ENCODE measurements around the gene PLXDC2. TPM values are rescaled to one million over a fixed set of nuclear protein-coding genes. Genes with fewer than 3 reads are reported as not detected.

PLXDC2 gene
- total RNA-seq, 1 donor from 2014 or later = 51.3 TPM

DNA sequence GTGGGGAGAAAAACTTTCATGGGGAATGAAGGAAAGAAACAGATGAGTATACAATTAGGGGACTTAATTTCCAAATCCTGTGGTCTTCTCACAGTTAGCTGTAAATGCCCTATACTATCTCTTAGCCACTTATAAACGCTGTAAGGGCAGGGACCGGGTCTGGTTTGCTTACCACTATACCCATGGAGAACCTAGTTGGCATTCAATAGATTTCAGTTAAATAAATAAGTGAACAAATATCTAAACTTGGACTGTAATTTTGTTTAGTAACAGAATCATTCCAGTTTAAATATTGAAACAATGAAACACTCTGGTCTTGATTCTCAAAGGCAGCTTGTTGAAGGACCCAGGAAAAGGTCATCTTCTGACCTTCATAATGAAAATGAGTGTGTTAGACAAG lies 158.3 kb downstream of the PLXDC2 start:
- DNase-seq (ENCODE audit: extremely low spot score in 2 of 2) = no peak
- Histone ChIP-seq H3K27ac (no peak overlapping the region), H3K27me3 (no peaks in the 10 kb centered on the region), H3K36me3 (no peaks in the 10 kb centered on the region), H3K9me3 (no peaks in the 10 kb centered on the region), H3K4me1 (peaks cover 13% of the 10 kb centered on the region), H3K4me3 (no peak overlapping the region)
- intact Hi-C loops (cut with DNase I) = no loop called here
- TF ChIP-seq POLR2AphosphoS5 (IDR thresholded peaks at IDR 0.05; ENCODE audit: insufficient read depth in 1 of 2, low read depth in 1 of 2) (no peak), CTCF (IDR thresholded peaks at IDR 0.05) (no peak), POLR2A (IDR thresholded peaks at IDR 0.05) (no peak)

DNA sequence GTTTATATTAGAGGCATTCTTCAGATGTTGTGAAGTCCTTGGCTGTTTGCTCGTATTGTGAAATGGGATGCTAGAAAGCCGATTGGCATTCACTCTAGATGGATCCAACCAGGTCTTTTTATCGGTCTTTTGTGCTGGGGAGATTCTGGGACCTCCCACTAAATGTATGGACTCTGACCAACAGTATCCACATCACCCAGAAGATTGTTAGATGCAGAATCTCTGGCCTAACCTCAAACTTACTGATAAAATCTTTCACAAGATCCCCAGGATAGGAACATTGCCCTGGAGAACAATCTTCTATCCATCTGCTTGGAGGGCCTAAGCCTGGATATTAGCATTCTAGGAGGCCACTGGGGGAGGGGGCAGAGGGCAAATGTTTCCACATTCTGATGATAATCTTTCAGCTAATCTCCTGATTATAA lies 160.9 kb downstream of the PLXDC2 start:
- TF ChIP-seq POLR2A (IDR thresholded peaks at IDR 0.05) = no peak
- no peak for TF ChIP-seq POLR2AphosphoS5 (IDR thresholded peaks at IDR 0.05; ENCODE audit: insufficient read depth in 1 of 2, low read depth in 1 of 2)
- TF ChIP-seq CTCF (IDR thresholded peaks at IDR 0.05) = no peak
- Histone ChIP-seq H3K4me1 (no peaks in the 10 kb centered on the region), H3K4me3 (no peak overlapping the region), H3K27me3 (no peaks in the 10 kb centered on the region), H3K9me3 (no peaks in the 10 kb centered on the region), H3K36me3 (no peaks in the 10 kb centered on the region), H3K27ac (no peak overlapping the region)
- intact Hi-C loops (cut with DNase I) = no loop called here
- DNase-seq (ENCODE audit: extremely low spot score in 2 of 2) = no peak

DNA sequence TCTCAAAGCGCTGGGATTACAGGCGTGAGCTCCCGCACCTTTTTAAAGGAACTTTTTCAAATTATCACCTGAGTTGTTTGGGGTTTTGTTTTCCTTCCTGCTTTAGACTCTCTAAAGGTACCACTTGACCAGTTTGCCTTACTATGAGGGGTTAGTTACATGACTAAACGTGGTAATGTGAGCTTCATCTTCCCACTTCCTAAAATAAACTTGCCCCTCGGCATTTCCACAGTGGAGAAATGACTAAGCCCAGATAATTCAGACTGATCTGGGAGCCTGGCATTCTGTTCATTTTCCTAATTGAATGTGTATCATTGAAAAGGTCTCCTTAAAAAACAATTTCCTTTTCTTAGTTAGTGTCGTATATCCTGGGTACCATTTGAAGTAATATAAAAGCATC lies 163.4 kb downstream of the PLXDC2 start:
- TF ChIP-seq POLR2AphosphoS5 (IDR thresholded peaks at IDR 0.05; ENCODE audit: insufficient read depth in 1 of 2, low read depth in 1 of 2) (no peak), CTCF (IDR thresholded peaks at IDR 0.05) (no peak), POLR2A (IDR thresholded peaks at IDR 0.05) (no peak)
- Histone ChIP-seq H3K27me3 (no peaks in the 10 kb centered on the region), H3K27ac (no peak overlapping the region), H3K9me3 (no peaks in the 10 kb centered on the region), H3K36me3 (no peaks in the 10 kb centered on the region), H3K4me1 (no peaks in the 10 kb centered on the region), H3K4me3 (no peak overlapping the region)
- intact Hi-C loops (cut with DNase I) = no loop called here
- DNase-seq (ENCODE audit: extremely low spot score in 2 of 2) = no peak

GRCh38 chr10:19983880-19984565 lies 167.8 kb downstream of the PLXDC2 start:
- no peak for DNase-seq (ENCODE audit: extremely low spot score in 2 of 2)
- intact Hi-C loops (cut with DNase I) = no loop called here

More at GRCh38 chr10:19983880-19984565, 167.8 kb downstream of the PLXDC2 start:
- Histone ChIP-seq H3K27ac (no peak overlapping the region), H3K36me3 (no peaks in the 10 kb centered on the region), H3K9me3 (no peaks in the 10 kb centered on the region), H3K4me3 (no peak overlapping the region), H3K27me3 (no peaks in the 10 kb centered on the region), H3K4me1 (peaks cover 8% of the 10 kb centered on the region)
- no peak for TF ChIP-seq POLR2A (IDR thresholded peaks at IDR 0.05)
- no peak for TF ChIP-seq POLR2AphosphoS5 (IDR thresholded peaks at IDR 0.05; ENCODE audit: insufficient read depth in 1 of 2, low read depth in 1 of 2)
- no peak for TF ChIP-seq CTCF (IDR thresholded peaks at IDR 0.05)

Measured in vagina (tissue), 2 donors.